Measurements from ENCODE around the gene RHEX. TPM values are rescaled to one million over a fixed set of nuclear protein-coding genes. Genes with fewer than 3 reads are reported as not detected.

The RHEX gene
- total RNA-seq, 4 donors from 2014 or later, result 0.45 to 11.2 (median 7.7) TPM

DNA sequence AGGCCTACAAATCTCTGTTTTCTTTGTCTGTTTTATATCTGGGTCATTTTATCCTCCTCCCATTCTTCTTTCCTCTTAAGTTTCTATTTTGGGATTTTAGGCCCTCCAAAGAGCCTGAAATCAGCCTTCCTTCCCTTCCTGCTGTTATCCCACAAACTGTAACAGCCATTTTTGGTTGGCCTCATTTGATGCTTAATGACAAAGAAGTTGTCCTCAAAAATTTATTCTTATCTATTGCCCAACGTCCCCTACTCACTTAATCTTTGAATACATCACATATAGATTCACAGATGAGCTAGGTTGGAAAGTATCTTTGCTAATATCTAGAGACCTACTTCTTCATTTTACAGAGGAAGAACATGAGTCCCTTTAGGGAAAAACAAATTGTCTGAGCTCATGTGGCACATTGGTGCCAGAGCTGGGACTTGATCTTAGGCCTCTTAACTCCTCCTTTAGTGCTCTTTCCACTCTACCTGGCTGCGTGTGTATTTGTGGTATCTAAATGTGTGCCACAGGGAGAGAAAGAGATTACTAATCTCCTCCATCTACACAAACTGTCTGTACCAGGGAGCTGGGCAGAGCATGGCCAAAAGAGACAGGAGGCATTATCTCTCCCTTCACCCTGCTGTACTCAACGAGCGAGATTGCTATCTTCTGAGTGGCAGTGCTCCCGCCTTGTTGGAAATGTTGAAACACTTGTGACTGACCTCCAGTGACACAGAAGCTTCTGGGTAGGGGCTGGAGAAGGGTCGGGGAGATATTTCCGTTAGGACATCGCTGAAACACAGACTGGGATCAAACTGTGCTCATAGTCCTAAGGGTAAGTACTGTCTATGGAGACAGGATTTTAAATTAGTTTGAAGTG lies 30.1 kb downstream of the RHEX start:
- no peak overlapping the region for H3K4me3 ChIP-seq
- H3K27ac ChIP-seq (replicated peaks in 1 of 4), result no peak overlapping the region
- 78% methylated on average over 8 of the region's 8 CpGs for WGBS
- intact Hi-C loops (cut with DNase I), result no loop called here
- TF ChIP-seq EP300 (IDR thresholded peaks at IDR 0.05), result no peak
- TF ChIP-seq, protein P1, sequence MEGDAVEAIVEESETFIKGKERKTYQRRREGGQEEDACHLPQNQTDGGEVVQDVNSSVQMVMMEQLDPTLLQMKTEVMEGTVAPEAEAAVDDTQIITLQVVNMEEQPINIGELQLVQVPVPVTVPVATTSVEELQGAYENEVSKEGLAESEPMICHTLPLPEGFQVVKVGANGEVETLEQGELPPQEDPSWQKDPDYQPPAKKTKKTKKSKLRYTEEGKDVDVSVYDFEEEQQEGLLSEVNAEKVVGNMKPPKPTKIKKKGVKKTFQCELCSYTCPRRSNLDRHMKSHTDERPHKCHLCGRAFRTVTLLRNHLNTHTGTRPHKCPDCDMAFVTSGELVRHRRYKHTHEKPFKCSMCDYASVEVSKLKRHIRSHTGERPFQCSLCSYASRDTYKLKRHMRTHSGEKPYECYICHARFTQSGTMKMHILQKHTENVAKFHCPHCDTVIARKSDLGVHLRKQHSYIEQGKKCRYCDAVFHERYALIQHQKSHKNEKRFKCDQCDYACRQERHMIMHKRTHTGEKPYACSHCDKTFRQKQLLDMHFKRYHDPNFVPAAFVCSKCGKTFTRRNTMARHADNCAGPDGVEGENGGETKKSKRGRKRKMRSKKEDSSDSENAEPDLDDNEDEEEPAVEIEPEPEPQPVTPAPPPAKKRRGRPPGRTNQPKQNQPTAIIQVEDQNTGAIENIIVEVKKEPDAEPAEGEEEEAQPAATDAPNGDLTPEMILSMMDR (IDR thresholded peaks at IDR 0.05), result no peak
- no peak for TF ChIP-seq POLR2AphosphoS5 (IDR thresholded peaks at IDR 0.05)
- no peak for TF ChIP-seq POLR2A (IDR thresholded peaks at IDR 0.05; ENCODE audit: low read depth)
- H3K27me3 ChIP-seq, result peaks cover 0 to 3% (median 0%) of the 10 kb centered on the region in 4 donors
- H3K36me3 ChIP-seq, result no peaks in the 10 kb centered on the region
- DNase-seq (ENCODE audit: extremely low spot score), result no peak
- no peaks in the 10 kb centered on the region for H3K4me1 ChIP-seq
- H3K9me3 ChIP-seq, result no peaks in the 10 kb centered on the region

DNA sequence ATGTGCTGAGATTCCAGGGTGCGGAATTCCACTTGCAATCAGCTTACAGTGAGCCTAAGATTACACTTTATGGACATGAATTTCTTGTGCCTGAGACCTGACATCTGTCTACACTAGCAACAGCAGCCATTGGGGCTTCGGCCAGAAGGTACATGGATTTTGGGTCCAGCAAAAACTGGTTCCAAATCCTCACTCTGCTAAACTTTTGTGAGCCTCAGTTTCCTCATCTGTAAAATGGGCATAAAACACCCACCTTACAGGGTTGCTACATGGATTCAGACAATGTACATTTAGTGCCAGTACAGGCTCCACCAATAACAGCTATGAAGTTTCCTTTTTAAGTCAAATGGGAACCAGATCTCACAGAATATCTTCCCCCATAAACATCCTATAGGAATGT lies 30.8 kb downstream of the RHEX start:
- H3K36me3 ChIP-seq, result no peaks in the 10 kb centered on the region
- intact Hi-C loops (cut with DNase I), result no loop called here
- no peak for DNase-seq (ENCODE audit: extremely low spot score)
- H3K9me3 ChIP-seq, result no peaks in the 10 kb centered on the region
- no peak for TF ChIP-seq EP300 (IDR thresholded peaks at IDR 0.05)
- no peak for TF ChIP-seq POLR2A (IDR thresholded peaks at IDR 0.05; ENCODE audit: low read depth)
- TF ChIP-seq POLR2AphosphoS5 (IDR thresholded peaks at IDR 0.05), result no peak
- TF ChIP-seq, protein P1 (IDR thresholded peaks at IDR 0.05), result no peak
- no peak overlapping the region for H3K27ac ChIP-seq (replicated peaks in 1 of 4)
- H3K4me1 ChIP-seq, result no peaks in the 10 kb centered on the region
- 100% methylated on average over 2 of the region's 2 CpGs for WGBS
- peaks cover 0 to 3% (median 0%) of the 10 kb centered on the region in 4 donors for H3K27me3 ChIP-seq
- no peak overlapping the region for H3K4me3 ChIP-seq

DNA sequence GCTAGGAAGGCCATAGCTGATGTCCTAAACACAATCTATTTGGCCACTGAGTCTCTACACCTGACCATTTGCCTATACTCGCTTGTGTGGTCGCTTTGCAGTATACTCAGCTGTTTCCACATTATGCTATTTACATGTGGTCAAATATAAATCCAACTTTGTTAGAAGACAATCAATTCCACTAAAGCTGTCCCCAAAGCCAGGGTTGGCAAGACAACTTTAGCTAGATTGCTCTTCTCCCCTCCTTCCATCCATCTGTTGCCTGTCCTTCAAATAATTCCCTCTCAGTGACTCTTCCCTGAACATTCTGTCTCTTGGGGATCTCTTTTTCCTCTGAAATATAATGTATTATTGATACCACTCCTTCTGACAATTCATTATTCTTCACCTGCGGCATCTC lies 34.1 kb downstream of the RHEX start:
- intact Hi-C loops (cut with DNase I), result no loop called here
- no peak overlapping the region for H3K27ac ChIP-seq (replicated peaks in 1 of 4)
- 99% methylated on average over 3 of the region's 3 CpGs for WGBS

DNA sequence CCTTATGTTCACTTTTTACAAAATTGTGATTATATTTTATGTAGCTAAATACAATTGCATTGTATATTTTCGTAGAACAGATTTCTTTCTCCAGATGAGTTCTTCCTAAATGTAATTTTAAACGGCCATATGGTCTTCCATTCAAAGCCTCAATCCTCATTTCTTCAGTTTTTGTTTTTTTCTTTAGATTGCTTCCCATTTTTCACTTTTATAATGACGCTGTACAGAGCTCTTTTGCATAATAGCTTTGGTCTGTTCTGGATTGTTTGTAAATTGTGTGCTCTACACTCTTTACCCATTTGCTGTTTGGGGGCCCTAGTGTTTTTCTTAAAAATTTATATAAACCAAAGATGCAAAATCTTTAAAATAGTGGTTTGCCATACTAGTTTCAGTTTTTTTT lies 36.4 kb downstream of the RHEX start:
- Histone ChIP-seq H3K27ac (replicated peaks in 1 of 4) (no peak overlapping the region), H3K4me1 (no peaks in the 10 kb centered on the region), H3K9me3 (no peaks in the 10 kb centered on the region), H3K27me3 (no peaks in the 10 kb centered on the region), H3K4me3 (no peak overlapping the region), H3K36me3 (no peaks in the 10 kb centered on the region)
- 56% methylated on average over 3 of the region's 3 CpGs for WGBS
- intact Hi-C loops (cut with DNase I), result no loop called here
- no peak for DNase-seq (ENCODE audit: extremely low spot score)
- TF ChIP-seq, protein P1 (IDR thresholded peaks at IDR 0.05), result no peak
- no peak for TF ChIP-seq EP300 (IDR thresholded peaks at IDR 0.05)
- no peak for TF ChIP-seq POLR2A (IDR thresholded peaks at IDR 0.05; ENCODE audit: low read depth)
- TF ChIP-seq POLR2AphosphoS5 (IDR thresholded peaks at IDR 0.05), result no peak

More for the DNA sequence above, 34.1 kb downstream of the RHEX start:
- no peaks in the 10 kb centered on the region for H3K27me3 ChIP-seq
- no peak overlapping the region for H3K4me3 ChIP-seq
- no peaks in the 10 kb centered on the region for H3K36me3 ChIP-seq
- no peak for DNase-seq (ENCODE audit: extremely low spot score)
- no peaks in the 10 kb centered on the region for H3K9me3 ChIP-seq
- no peaks in the 10 kb centered on the region for H3K4me1 ChIP-seq
- TF ChIP-seq EP300 (IDR thresholded peaks at IDR 0.05), result no peak
- TF ChIP-seq, protein P1 (IDR thresholded peaks at IDR 0.05), result no peak
- TF ChIP-seq POLR2A (IDR thresholded peaks at IDR 0.05; ENCODE audit: low read depth), result no peak
- no peak for TF ChIP-seq POLR2AphosphoS5 (IDR thresholded peaks at IDR 0.05)

Data from esophagus muscularis mucosa (tissue), 4 donors.